C1 segment of cervical spinal cord (tissue), 14 donors: ENCODE data around the gene NUTM2A.
"Not testable (repeated sequence)": the region's sequence is repeated elsewhere in the genome, so short reads cannot be mapped to it uniquely, and the experiment has no call there.

ENCODE experiments used
- DNase-seq, 14 donors: peaks; one replicate each; lab custom pipeline; 2025; lab: John Stamatoyannopoulos, UW

NUTM2A gene

GRCh38 chr10:87247335-87247734 lies 22.1 kb downstream of the NUTM2A start:
- not testable (repeated sequence) for DNase-seq

- DNase-seq = not testable (repeated sequence)
Observed at GRCh38 chr10:87248818-87249353, 23.6 kb downstream of the NUTM2A start.

- DNase-seq = not testable (repeated sequence)
Observed at GRCh38 chr10:87280749-87281392, 55.6 kb downstream of the NUTM2A start.
